SK-N-SH treated with all-trans-retinoic acid at 6 μM for 48 hours (cell line): ENCODE data around the gene MED7.

Experiments used
- ATAC-seq: fragments of 200-7000 bp; cut with Tn5 transposase; 3 replicates; pipeline ENCODE4 v1.9.1; 2020; ENCODE audit warnings: mild to moderate bottlenecking, moderate library complexity
- ARNTL ChIP-seq: fragments of 450-650 bp; formaldehyde crosslinking; IDR thresholded peaks from 2 replicates; pipeline ENCODE4 v1.5.0; 2020; ENCODE audit warnings: low read depth, mild to moderate bottlenecking, moderate library complexity, borderline replicate concordance
- BACH2 ChIP-seq: fragments of 250-450 bp; sonication (Bioruptor Pico); IDR thresholded peaks from 2 replicates; pipeline ENCODE4 v1.9.0; 2021; ENCODE audit warnings: mild to moderate bottlenecking, borderline replicate concordance
- CREB5 ChIP-seq: fragments of 250-450 bp; sonication (Bioruptor Pico); IDR thresholded peaks from 2 replicates; pipeline ENCODE4 v1.5.1; 2020; ENCODE audit warnings: low read depth, mild to moderate bottlenecking, moderate library complexity
- CSDC2 ChIP-seq: fragments of 250-450 bp; sonication (Bioruptor Pico); IDR thresholded peaks from 2 replicates; pipeline ENCODE4 v1.5.0; 2020; ENCODE audit warnings: mild to moderate bottlenecking, moderate library complexity
- CSRNP3 ChIP-seq: fragments of 250-450 bp; sonication (Bioruptor Pico); IDR thresholded peaks from 2 replicates; pipeline ENCODE4 v1.5.1; 2021; ENCODE audit warnings: mild to moderate bottlenecking, moderate library complexity
- ESRRG ChIP-seq: fragments of 250-450 bp; sonication (Bioruptor Pico); IDR thresholded peaks from 2 replicates; pipeline ENCODE4 v1.6.1; 2021; ENCODE audit warnings: mild to moderate bottlenecking
- GLIS3 ChIP-seq: fragments of 250-450 bp; sonication (Bioruptor Pico); IDR thresholded peaks from 2 replicates; pipeline ENCODE4 v1.5.0; 2020; ENCODE audit warnings: mild to moderate bottlenecking, moderate library complexity
- ISL1 ChIP-seq: fragments of 250-450 bp; sonication (Bioruptor Pico); IDR thresholded peaks from 2 replicates; pipeline ENCODE4 v2.1.2; 2022; ENCODE audit warnings: mild to moderate bottlenecking, moderate library complexity
- OSR1 ChIP-seq: fragments of 250-450 bp; sonication (Bioruptor Pico); IDR thresholded peaks from 2 replicates; pipeline ENCODE4 v1.8.0; 2022; ENCODE audit warnings: moderate library complexity, mild to moderate bottlenecking, inconsistent platforms
- POU6F1 ChIP-seq: fragments of 250-450 bp; sonication (Bioruptor Pico); IDR thresholded peaks from 2 replicates; pipeline ENCODE4 v1.8.0; 2021; ENCODE audit warnings: low read depth, mild to moderate bottlenecking, moderate library complexity, borderline replicate concordance
- PPARA ChIP-seq: fragments of 250-450 bp; sonication (Bioruptor Pico); IDR thresholded peaks from 2 replicates; pipeline ENCODE4 v1.5.0; 2020; ENCODE audit warnings: mild to moderate bottlenecking, borderline replicate concordance
- RARB ChIP-seq: fragments of 250-450 bp; sonication (Bioruptor Pico); IDR thresholded peaks from 2 replicates; pipeline ENCODE4 v1.8.0; 2021; ENCODE audit warnings: mild to moderate bottlenecking, moderate library complexity
- SNAI2 ChIP-seq: fragments of 250-450 bp; sonication (Bioruptor Pico); IDR thresholded peaks from 2 replicates; pipeline ENCODE4 v1.5.0; 2020; ENCODE audit warnings: mild to moderate bottlenecking, moderate library complexity
- TCF4 ChIP-seq: fragments of 250-450 bp; sonication (Bioruptor Pico); IDR thresholded peaks from 2 replicates; pipeline ENCODE4 v1.8.0; 2021; ENCODE audit warnings: mild to moderate bottlenecking, moderate library complexity, borderline replicate concordance
- TOX ChIP-seq: fragments of 250-450 bp; sonication (Bioruptor Pico); IDR thresholded peaks from 2 replicates; pipeline ENCODE4 v1.8.0; 2021; ENCODE audit warnings: mild to moderate bottlenecking, moderate library complexity, borderline replicate concordance
- TSHZ2 ChIP-seq: fragments of 250-450 bp; sonication (Bioruptor Pico); IDR thresholded peaks from 2 replicates; pipeline ENCODE4 v1.5.0; 2020; ENCODE audit warnings: mild to moderate bottlenecking, moderate library complexity
- ZC3H10 ChIP-seq: fragments of 250-450 bp; sonication (Bioruptor Pico); IDR thresholded peaks from 2 replicates; pipeline ENCODE4 v1.5.1; 2021; ENCODE audit warnings: mild to moderate bottlenecking, moderate library complexity
- ZFP3 ChIP-seq: fragments of 250-450 bp; sonication (Bioruptor Pico); IDR thresholded peaks from 2 replicates; pipeline ENCODE4 v1.5.0; 2020; ENCODE audit warnings: mild to moderate bottlenecking, moderate library complexity
- ZFP30 ChIP-seq: fragments of 450-650 bp; formaldehyde crosslinking; IDR thresholded peaks from 2 replicates; pipeline ENCODE4 v1.5.0; 2022; ENCODE audit warnings: mild to moderate bottlenecking, moderate library complexity
- ZNF70 ChIP-seq: fragments of 450-650 bp; formaldehyde crosslinking; IDR thresholded peaks from 2 replicates; pipeline ENCODE4 v1.5.0; 2020; ENCODE audit warnings: mild to moderate bottlenecking, moderate library complexity

The MED7 gene

GRCh38 chr5:157172403-157172802, 29.7 kb upstream of the MED7 start:
- TF ChIP-seq POU6F1 (CRISPR knock-in tag) (no peak), GLIS3 (CRISPR knock-in tag) (no peak), ZFP30 (CRISPR knock-in tag) (no peak), TSHZ2 (CRISPR knock-in tag) (no peak), CSRNP3 (CRISPR knock-in tag) (no peak), OSR1 (CRISPR knock-in tag) (no peak), SNAI2 (no peak), ZNF70 (CRISPR knock-in tag) (no peak), ARNTL (CRISPR knock-in tag) (no peak), RARB (CRISPR knock-in tag) (no peak), PPARA (CRISPR knock-in tag) (no peak), ISL1 (CRISPR knock-in tag) (no peak), ZC3H10 (CRISPR knock-in tag) (no peak), ZFP3 (CRISPR knock-in tag) (no peak), ESRRG (CRISPR knock-in tag) (no peak), TOX (CRISPR knock-in tag) (no peak)
- no peak for ATAC-seq

GRCh38 chr5:157168286-157168685, 25.6 kb upstream of the MED7 start:
- TF ChIP-seq ESRRG (CRISPR knock-in tag) (no peak), ZFP30 (CRISPR knock-in tag) (no peak), CSRNP3 (CRISPR knock-in tag) (no peak), GLIS3 (CRISPR knock-in tag) (no peak), ZC3H10 (CRISPR knock-in tag) (no peak), OSR1 (CRISPR knock-in tag) (no peak), TOX (CRISPR knock-in tag) (no peak), BACH2 (CRISPR knock-in tag) (no peak)
- ATAC-seq = no peak

GRCh38 chr5:157167214-157167621, 24.6 kb upstream of the MED7 start:
- TF ChIP-seq ESRRG (CRISPR knock-in tag) = no peak
- TF ChIP-seq PPARA (CRISPR knock-in tag) = no peak
- TF ChIP-seq RARB (CRISPR knock-in tag) = no peak
- TF ChIP-seq ARNTL (CRISPR knock-in tag) = no peak
- TF ChIP-seq BACH2 (CRISPR knock-in tag) = no peak
- TF ChIP-seq CSRNP3 (CRISPR knock-in tag) = no peak
- no peak for TF ChIP-seq TSHZ2 (CRISPR knock-in tag)
- TF ChIP-seq CREB5 (CRISPR knock-in tag) = no peak
- TF ChIP-seq GLIS3 (CRISPR knock-in tag) = no peak
- TF ChIP-seq TCF4 (CRISPR knock-in tag) = no peak
- no peak for TF ChIP-seq ZFP3 (CRISPR knock-in tag)
- no peak for TF ChIP-seq CSDC2 (CRISPR knock-in tag)
- ATAC-seq = no peak
